MCF 10A (cell line): ENCODE measurements around the gene PCSK5. TPM values are rescaled to one million over a fixed set of nuclear protein-coding genes. Genes with fewer than 3 reads are reported as not detected.

ENCODE experiments used
- BruUV-seq: library from RNA; stranded (reverse); fragments of 400-500 nt; replicated peaks from 2 replicates; lab custom pipeline; 2021; lab: Mats Ljungman, UMichigan
- CTCF ChIA-PET: fragments of 300-600 bp; sonication (Branson Sonifier 250); formaldehyde crosslinking; extraction: SDS; loops from one replicate; lab custom pipeline; 2021; ENCODE audit warnings: antibody characterized with exemption, inconsistent platforms; lab: Yijun Ruan, JAX
- POLR2A ChIA-PET: fragments of 300-600, 350-650 bp; sonication (Branson Sonifier 250); formaldehyde crosslinking; extraction: SDS; loops from one replicate; lab custom pipeline; 2020; ENCODE audit warnings: antibody characterized with exemption, inconsistent platforms; lab: Yijun Ruan, JAX
- DNase-seq: peaks from one replicate; pipeline ENCODE4 v3.0.0-alpha.2; 2018; ENCODE audit not compliant: unreplicated experiment
- H3K27ac Mint-ChIP-seq: one replicate; pipeline ENCODE4 v1.8.0; 2022; ENCODE audit warnings: mild to moderate bottlenecking, low read depth, mixed read lengths; ENCODE audit not compliant: unreplicated experiment
- H3K27me3 Mint-ChIP-seq: one replicate; pipeline ENCODE4 v1.8.0; 2022; ENCODE audit warnings: mixed read lengths; ENCODE audit not compliant: insufficient read depth, unreplicated experiment
- H3K36me3 Mint-ChIP-seq: one replicate; pipeline ENCODE4 v1.8.0; 2022; ENCODE audit warnings: mild to moderate bottlenecking, moderate library complexity, mixed read lengths; ENCODE audit not compliant: insufficient read depth, unreplicated experiment
- H3K4me1 Mint-ChIP-seq: one replicate; pipeline ENCODE4 v1.8.0; 2022; ENCODE audit warnings: mixed read lengths; ENCODE audit not compliant: insufficient read depth, unreplicated experiment
- H3K4me3 Mint-ChIP-seq: one replicate; pipeline ENCODE4 v1.8.0; 2022; ENCODE audit warnings: mild to moderate bottlenecking, moderate library complexity, mixed read lengths; ENCODE audit not compliant: unreplicated experiment
- H3K9me3 Mint-ChIP-seq: one replicate; pipeline ENCODE4 v1.8.0; 2022; ENCODE audit warnings: mixed read lengths; ENCODE audit not compliant: unreplicated experiment
- intact Hi-C: fragments of 100-400 bp; cut with micrococcal nuclease; formaldehyde crosslinking; loops from 2 replicates; pipeline ENCODE4 v1.14.1; 2022
- total RNA-seq: library from RNA; stranded (reverse); gene quantifications from 2 replicates; pipeline ENCODE4 v1.2.3, GENCODE V29; 2022
- TF ChIP-seq, protein P1 (sequence below): fragments of 200-600 bp; IDR thresholded peaks from one replicate; pipeline ENCODE4 v1.8.0; 2022; ENCODE audit warnings: antibody characterized with exemption, mild to moderate bottlenecking; ENCODE audit not compliant: unreplicated experiment

The PCSK5 gene
- total RNA-seq, 1 experiment from 2014 or later, result not detected

GRCh38 chr9:76310991-76311390, 420.5 kb downstream of the PCSK5 start:
- DNase-seq, result no peak
- Mint-ChIP-seq H3K36me3 (no peaks in the 10 kb centered on the region), H3K4me3 (no peak overlapping the region), H3K27ac (no peak overlapping the region), H3K4me1 (no peaks in the 10 kb centered on the region), H3K9me3 (no peaks in the 10 kb centered on the region), H3K27me3 (no peaks in the 10 kb centered on the region)
- ChIA-PET POLR2A (no interaction called here), CTCF (interaction anchor here (0.6 to 3.1 kb wide), 3 partner anchors 10 to 1051 kb away, joined by 3 to 17 read pairs (median 3); no protein-coding TSS in a partner anchor)
- no TSS peak for BruUV-seq
- intact Hi-C loops, result no loop called here
- TF ChIP-seq, protein P1, sequence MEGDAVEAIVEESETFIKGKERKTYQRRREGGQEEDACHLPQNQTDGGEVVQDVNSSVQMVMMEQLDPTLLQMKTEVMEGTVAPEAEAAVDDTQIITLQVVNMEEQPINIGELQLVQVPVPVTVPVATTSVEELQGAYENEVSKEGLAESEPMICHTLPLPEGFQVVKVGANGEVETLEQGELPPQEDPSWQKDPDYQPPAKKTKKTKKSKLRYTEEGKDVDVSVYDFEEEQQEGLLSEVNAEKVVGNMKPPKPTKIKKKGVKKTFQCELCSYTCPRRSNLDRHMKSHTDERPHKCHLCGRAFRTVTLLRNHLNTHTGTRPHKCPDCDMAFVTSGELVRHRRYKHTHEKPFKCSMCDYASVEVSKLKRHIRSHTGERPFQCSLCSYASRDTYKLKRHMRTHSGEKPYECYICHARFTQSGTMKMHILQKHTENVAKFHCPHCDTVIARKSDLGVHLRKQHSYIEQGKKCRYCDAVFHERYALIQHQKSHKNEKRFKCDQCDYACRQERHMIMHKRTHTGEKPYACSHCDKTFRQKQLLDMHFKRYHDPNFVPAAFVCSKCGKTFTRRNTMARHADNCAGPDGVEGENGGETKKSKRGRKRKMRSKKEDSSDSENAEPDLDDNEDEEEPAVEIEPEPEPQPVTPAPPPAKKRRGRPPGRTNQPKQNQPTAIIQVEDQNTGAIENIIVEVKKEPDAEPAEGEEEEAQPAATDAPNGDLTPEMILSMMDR, result no peak

DNA sequence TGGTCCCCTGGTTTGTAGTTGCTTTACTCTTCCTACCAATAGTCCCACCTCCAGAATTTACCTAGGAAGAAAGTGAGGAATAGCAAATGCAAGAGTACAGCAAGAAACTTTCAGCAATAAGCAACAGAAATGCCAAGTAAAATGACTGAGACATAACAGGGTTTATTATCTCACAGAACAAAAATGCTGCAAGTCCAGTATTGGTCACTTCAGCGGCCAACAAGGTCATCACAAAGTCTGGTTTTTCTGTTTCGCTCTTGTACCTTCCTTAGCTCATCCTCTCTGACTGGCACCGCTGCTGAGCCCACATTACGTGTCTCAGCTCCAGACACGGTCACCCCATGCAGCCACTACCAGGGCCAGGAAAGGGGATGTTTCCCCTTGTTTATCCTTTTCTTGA, 421.1 kb downstream of the PCSK5 start:
- TF ChIP-seq, protein P1, result no peak
- CTCF ChIA-PET, result interaction anchor here (3.1 kb wide), 1 partner anchor 10 kb away, joined by 17 read pairs; no protein-coding TSS in a partner anchor
- no TSS peak for BruUV-seq
- POLR2A ChIA-PET, result no interaction called here
- H3K36me3 Mint-ChIP-seq, result no peaks in the 10 kb centered on the region
- no peak overlapping the region for H3K27ac Mint-ChIP-seq
- intact Hi-C loops, result no loop called here
- no peaks in the 10 kb centered on the region for H3K9me3 Mint-ChIP-seq
- DNase-seq, result no peak
- H3K27me3 Mint-ChIP-seq, result no peaks in the 10 kb centered on the region
- no peaks in the 10 kb centered on the region for H3K4me1 Mint-ChIP-seq
- H3K4me3 Mint-ChIP-seq, result no peak overlapping the region

GRCh38 chr9:76313771-76314170, 423.3 kb downstream of the PCSK5 start:
- Mint-ChIP-seq H3K4me1 (no peaks in the 10 kb centered on the region), H3K27ac (no peak overlapping the region), H3K9me3 (no peaks in the 10 kb centered on the region), H3K36me3 (no peaks in the 10 kb centered on the region), H3K27me3 (no peaks in the 10 kb centered on the region), H3K4me3 (no peak overlapping the region)
- ChIA-PET CTCF (interaction anchor here (0.8 to 3.4 kb wide), 4 partner anchors 11 to 830 kb away, joined by 3 to 33 read pairs (median 5); no protein-coding TSS in a partner anchor), POLR2A (interaction anchor here (0.6 kb wide), 1 partner anchor 181 kb away, joined by 3 read pairs; no protein-coding TSS in a partner anchor)
- DNase-seq, result no peak
- BruUV-seq, result no TSS peak
- TF ChIP-seq, protein P1, result no peak
- intact Hi-C loops, result no loop called here

DNA sequence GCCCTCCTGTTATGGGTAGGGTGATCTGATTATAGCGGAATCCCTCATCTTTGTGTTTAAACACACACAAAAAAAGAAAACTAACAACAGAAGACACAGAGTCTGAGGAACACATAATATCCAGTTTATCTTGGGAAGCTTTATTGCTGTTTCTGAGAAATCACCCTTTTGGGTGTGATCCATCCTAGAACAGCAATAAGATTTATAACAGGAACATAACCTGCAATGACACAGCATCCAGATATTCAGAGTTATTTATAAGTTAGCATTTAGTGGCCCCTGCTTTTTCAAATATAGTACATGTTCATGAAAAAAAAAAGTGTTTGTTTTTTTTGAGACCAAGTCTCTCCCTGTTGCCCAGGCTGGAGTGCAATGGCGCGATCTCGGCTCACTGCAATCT, 423.8 kb downstream of the PCSK5 start:
- no peak for DNase-seq
- H3K9me3 Mint-ChIP-seq, result no peaks in the 10 kb centered on the region
- intact Hi-C loops, result no loop called here
- no peak overlapping the region for H3K27ac Mint-ChIP-seq
- no peaks in the 10 kb centered on the region for H3K4me1 Mint-ChIP-seq
- TF ChIP-seq, protein P1, result no peak
- POLR2A ChIA-PET, result no interaction called here
- H3K27me3 Mint-ChIP-seq, result no peaks in the 10 kb centered on the region
- no TSS peak for BruUV-seq
- CTCF ChIA-PET, result interaction anchor here (1.2 to 3.4 kb wide), 2 partner anchors 12 to 831 kb away, joined by 5 to 33 read pairs; no protein-coding TSS in a partner anchor
- H3K36me3 Mint-ChIP-seq, result no peaks in the 10 kb centered on the region
- no peak overlapping the region for H3K4me3 Mint-ChIP-seq
